ENCODE measurements around the gene HSPG2.
"Not testable (repeated sequence)": the region's sequence is repeated elsewhere in the genome, so short reads cannot be mapped to it uniquely, and the experiment has no call there.

HSPG2 gene

DNA sequence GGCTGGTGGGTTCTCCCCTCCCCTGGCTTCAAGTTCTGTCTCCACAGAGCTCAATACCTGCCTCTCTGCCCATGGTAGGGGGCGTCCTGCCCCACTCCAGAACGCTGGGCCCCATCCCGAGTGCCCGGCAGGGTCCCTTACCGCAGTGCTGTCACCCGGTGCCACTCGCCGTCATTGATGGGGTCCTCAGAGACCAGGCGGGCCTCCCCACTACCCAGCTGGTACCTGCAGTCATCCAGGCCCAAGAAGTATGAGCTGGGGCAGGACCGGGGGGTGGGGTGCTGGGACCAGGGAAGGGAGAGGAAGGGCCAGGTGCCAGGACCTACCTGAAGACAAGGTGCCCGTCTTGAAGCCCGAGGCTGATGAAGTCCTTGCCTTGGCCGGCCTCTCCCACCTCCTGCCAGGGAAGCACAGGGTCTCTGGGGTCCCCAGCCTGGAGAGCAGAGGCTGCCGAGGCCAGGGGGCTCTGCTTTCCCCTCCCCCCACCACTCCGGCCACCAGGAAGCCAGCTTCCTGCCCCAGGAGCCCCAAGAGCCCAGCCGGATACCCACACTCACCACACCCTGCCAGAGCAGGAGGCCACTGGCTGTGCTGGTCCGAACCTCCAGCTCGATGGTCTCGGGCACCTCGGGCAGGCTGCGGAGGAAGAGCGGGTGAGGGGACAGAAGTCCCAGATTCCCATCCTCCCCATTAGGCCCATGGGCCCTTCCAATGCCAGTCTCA lies 113.0 kb downstream of the HSPG2 start:
- DNase-seq: no peak

DNA sequence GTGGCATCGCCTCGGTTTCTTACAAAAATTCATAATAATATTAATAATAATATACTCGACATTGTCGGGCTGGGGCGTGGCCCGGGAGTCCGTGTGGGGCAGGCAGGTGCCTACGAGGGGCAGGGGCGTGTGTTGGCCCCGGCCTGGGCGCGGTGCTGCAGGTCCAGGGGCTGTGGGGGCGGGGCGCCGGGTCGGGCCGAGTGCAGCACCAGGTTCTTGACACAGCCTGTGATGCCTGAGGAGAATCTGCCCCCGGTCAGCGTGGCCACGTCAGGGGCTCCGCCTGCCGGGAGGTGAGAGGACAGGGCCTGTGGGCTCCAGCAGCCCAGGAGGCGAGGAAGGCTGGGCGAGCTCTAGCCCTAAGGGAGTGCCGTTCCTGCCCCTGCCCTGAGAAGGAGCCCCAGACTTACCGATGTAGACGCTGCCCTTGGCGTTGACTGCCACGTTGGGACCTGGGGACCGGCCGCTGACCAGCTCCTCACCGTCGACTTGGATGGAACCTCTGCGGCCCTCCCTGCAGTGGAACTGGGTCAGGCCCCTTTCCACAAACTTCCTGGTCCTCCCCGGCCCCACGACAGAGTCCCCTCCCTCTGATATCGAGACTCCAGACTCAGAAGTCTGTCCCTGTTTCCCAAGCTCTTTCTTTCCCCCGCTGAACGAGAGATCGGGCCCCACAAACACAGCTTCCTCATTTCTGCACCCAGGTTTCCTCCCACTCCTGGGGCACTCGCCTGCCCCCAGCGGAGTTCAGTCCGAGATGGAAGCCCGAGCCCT lies 113.7 kb downstream of the HSPG2 start:
- DNase-seq: peak; percentile 13 to 62 (median 42)

DNA sequence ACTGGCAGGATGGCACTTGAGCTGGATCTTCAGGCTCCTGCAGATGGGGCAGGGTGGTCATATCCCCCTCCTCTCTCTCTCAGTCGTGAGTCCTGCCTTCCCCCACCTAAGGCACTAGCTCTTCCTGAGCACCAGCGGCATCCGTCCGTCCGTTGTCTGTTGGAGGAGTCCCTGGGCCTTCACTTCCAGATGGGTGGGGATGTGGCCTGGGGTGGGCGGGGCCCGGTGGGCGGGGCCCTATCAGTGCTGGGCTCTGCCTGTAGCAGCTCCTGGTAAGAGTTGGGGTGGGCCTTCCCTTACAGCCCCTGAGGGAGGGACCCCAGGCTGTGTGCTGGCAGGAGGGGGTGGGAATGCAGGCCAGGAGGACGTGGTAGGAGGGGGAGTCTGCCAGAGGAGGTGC lies 114.8 kb downstream of the HSPG2 start:
- peak in 2 of 4 experiments; percentile 9 to 25 for DNase-seq

DNA sequence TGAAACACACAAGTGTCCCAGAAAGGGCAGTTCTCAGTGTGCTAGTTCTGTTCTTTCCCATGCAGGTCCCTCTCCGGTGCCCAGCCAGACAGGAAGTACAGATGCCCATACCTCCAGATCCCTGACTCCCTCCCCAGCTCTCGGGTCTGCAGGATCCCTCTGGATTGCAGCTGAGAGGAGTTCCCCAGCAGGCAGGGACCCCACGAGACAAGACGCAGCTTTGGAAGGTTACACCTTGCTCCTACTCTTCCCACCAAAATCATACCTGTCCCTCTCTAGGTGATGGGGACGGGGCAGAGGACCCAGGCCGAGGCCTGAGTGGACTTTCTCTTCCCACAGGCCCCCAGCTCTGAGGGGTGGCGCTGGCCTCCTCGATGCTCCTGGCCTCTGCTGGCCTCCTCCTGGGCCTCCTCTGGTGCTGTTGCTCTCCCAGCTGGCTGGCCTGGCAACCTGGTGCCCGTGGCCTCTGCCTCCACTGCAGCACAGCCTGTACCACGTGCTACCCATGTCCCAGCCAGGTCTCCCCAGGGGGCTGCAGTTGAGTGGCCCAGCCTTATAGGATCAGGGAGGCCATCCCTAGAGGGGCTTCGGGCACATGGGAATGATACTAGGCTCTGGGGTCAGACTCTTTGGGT lies 115.6 kb downstream of the HSPG2 start:
- DNase-seq: no peak

DNA sequence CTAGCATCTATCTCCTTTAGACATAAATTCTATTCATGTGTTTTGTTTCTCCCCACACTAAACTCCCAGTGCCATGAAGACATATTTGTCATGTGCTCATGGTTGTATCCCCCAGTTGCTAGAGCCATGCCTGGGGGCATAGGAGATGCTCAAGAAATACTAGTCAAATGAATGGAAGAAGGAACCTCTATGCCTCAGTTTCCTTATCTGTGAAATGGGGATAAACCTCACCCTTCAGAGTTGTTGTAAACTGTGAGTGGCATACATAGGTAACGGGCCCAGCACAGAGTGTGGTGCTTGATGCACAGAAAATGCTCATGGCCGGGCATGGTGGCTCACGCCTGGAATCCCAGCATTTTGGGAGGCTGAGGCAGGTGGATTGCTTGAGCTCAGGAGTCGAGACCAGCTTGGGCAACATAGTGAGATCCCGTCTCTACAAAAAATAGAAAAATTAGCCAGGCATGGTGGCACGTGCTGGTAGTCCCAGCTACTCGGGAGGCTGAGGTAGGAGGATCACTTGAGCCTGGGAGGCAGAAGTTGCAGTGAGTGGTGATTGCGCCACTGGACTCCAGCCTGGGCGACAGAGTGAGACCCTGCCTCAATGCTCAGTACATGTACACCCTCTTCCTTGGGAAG lies 116.4 kb downstream of the HSPG2 start:
- no peak for DNase-seq

DNA sequence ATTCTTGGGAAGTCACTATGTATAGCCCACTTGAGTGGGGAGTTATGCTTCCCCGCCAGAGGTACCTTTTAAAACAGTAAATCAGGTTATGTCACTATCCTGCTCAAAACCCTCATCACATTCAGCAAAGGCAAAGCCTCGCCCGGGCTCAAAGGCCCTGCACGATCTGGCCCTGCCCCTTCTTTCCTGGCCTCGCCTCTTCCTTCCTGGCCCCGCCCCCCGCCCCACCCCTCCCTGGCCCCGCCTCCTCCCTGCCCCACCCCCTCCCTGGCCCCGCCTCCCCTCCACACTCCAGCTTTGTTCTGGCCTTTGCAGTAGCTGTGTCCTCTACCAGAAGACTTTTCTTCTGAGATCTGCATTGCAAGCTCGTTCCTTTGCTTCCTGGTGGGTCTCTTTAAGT lies 118.5 kb downstream of the HSPG2 start:
- DNase-seq: peak; percentile 46 to 75 (median 66)

DNA sequence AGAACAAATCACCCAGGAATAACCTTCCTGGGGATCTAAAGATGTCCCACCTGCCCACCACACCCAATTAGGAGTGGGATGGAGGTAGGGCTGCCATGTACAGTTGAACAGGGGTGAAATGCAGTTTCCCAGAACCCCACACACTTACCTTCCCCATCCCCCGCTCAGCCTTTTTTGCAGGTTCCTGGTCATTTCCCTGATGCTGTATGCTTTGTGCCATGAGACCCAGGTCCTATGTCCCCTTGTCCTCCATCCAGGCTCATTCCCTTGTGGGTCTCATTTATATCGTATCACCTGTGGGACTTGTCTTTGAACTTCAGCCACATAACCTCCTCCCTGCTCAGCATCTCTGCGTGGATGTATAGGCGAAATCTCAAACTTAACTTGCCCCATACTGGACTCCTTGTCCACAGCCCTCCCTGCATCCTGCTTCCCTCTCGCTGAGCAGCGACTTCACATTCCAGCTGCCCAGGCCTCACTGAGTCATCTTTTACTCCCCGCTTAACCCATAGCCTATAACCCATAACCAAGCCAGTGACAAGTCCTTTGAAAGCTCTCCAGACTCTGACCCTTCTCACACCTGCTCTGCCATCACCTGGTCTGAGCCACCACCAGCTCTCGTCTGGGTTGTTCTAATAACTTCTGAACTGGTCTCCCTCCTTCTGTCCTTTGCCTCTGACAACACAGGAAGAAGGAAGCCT lies 120.4 kb downstream of the HSPG2 start:
- DNase-seq: peak in 1 of 4 experiments; percentile 5

DNA sequence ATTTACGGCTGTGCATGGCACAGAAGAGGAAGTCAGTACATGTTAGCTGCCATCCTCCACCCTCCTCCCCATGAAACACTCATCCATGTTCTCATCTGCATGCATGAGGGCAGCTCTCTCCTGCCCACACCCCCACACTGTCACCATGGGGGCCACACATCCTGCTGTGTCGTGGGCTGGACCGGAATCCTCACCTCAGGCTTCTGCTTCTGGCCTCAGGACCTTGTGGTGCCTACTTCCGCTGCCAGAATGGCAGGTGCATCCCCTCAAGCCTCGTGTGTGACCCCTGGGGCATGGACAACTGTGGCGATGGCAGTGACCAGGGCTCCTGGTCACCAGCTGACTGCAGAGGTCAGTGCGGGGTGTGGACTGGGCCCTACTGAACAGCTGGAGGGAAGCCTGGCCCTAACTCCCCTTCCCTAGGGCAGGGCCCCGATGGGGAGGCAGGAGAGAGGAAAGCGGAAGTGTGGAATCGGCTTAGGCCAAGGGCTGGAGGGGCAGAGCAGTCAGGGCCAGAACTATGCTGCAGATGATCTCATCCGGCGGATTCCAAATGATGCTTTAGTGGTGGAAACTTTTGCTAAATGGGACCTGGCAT lies 121.3 kb downstream of the HSPG2 start:
- peak; percentile 76 to 83 (median 79) for DNase-seq

DNA sequence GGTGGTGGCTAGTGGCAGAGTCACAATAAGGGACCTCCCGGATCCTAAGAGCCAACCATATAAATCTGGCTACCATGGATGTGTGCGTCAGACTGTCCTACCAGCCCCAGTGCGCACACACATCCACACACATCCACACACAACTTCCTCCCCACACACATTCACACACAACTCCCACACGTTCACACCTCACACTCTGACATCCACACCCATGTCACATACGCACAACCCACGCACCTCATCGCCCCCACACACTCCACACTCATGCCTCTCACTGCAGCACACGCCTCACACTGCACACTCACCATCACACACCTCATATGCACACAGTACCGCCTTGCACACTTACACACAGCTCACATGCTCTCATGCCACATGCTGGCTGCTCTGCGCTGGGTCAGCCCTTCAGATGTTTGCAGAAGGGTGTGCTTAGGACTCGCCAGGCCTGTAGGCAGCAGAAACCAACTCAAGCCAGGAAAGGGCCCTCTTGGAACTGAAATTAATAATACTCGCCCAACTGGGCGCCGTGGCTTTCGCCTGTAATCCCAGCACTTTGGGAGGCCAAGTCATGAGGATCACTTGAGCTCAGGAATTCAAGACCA lies 122.0 kb downstream of the HSPG2 start:
- peak in 1 of 4 experiments; percentile 3 for DNase-seq

DNA sequence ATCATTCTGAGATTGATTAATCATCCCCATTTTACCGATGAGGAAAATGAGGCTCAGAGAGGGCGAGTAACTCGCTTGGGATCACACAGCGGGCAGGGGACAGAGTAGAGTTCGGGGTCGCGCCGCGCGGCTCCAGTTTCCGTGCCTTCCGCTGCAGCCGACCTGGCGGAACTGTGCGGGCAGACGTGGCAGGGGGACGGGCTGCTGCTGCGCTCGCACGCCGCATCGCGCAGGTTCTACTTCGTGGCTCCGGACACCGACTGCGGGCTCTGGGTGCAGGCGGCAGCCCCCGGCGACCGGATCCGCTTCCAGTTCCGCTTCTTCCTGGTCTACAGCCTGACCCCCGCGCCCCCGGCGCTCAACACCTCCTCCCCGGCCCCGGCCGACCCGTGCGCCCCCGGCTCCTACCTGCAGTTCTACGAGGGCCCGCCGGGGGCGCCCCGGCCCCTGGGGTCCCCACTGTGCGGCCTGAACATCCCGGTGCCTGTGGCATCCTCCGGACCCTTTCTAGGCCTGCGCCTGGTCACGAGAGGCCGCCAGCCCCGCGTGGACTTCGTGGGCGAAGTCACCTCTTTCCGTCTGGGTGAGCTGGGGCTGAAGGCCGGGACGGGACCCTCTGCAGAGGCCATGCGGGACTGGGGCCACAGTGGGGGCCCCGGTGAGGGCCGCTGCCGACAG lies 122.7 kb downstream of the HSPG2 start:
- DNase-seq: peak; percentile 5 to 58 (median 26)

DNA sequence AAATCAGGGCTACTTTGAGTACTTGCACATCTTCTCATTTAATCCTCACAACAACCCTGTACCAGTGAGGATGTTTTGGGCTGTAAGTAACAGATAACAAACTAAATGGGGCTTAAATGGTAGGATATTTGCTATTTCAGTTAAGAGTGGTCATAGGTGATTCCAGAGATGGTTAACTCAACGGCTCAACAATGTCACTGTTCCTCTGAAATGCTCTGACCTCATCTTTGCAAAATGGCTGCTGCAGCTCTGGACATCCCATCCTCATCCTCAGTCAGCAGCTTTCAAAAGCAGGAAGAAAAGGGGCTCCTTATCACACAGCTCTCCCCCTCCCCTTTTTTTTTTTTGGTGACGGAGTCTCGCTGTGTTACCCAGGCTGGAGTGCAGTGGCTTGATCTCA lies 123.6 kb downstream of the HSPG2 start:
- DNase-seq: no peak

DNA sequence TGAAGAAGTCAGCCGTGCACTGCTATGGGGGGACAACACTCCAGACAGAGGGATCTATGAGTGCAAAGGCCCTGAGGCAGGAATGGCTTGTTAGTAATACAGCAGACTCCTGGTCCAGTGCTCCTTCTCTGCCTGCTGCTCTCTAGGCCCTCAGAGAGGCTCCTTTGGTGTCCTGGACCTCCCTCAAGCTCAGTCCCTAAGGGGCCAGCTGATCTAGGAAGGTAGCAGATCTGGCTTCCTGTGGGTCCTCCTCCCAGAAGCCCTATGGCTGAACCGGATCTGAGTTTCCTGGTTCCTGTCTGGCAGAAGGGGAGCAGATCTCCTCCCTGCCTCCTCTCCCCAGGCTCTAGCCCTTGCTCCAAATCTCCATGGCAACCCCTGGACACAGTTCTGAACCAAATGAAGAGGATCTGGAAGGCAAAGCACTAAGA lies 125.2 kb downstream of the HSPG2 start, which contains the start of gene LDLRAD2:
LDLRAD2 (plus strand) TSS at position 391 of the 431 bp plus-strand sequence. CDS start 187 bp downstream, outside the sequence.
- no peak for DNase-seq

DNA sequence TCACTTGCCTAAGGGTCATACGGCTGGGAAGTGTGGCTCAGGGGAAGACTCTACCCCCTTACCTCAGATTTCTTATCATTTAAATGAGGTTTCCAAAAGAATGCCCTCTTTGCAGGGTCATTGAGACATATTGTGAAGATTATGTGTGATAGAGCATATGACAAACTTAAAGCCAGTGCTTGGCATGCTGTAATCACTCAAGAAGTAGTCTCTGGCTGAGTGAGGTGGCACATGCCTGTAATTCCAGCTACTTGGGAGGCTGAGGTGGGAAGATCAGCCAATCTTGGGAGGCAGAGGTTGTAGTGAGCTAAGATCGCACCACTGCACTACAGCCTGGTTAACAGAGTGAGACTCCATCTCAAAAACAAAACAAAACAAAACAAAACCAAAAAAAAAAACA lies 132.6 kb downstream of the HSPG2 start:
- no peak for DNase-seq

DNA sequence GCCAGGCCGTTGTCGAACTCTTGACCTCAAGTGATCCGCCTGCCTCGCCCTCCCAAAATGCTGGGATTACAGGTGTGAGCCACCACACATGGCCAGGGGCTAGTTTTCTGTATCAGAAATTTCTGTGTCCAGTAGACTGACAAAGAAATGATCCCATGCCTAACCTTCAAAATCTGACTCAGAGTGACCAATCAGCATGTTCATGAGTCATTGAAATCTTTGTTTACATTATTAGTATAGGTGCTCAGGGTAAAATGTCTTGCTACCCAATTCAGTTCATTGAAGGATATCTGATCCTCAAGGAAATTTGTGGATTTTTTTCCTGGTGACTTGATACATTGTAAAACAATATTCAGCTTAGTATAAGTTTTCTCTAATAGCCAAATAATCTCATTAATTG lies 136.0 kb downstream of the HSPG2 start:
- no peak for DNase-seq

DNA sequence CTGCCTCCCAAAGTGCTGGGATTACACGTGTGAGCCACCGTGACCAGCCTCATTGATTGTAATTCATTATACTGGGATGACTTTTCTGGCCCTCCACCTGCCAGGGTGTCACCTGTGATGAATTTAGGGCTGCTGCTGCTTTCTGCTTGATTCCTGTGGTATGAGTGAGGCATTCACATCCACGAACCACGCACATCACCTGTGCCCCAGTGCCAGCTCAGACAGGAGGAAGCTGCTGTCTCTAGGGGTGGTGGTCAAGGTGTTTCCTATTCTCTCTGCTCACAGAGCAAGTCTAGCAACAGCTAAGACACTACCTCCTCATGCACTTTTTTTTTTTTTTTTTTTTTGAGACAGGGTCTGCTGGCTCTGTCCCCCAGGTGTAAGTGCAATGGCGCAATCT lies 137.4 kb downstream of the HSPG2 start:
- DNase-seq: no peak

DNA sequence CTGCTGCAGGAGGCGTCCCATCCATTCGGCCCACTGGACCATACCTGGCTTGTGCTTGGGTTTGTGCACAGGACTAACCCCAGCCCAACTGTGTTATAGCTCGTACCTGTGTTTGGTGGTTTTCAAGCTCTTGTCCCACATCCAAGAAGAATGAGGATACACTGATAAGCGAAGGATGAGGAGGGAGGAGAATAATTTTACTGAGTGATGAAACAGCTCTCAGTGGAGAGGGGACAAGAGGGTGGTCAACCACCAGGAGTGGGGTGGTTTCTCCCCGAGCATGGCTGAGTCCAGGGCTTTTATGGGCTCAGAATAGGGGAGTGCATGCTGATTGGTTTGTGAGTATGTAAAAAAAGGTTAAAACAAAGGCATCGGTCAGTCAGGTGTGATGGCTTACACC lies 142.0 kb downstream of the HSPG2 start:
- DNase-seq: no peak

DNA sequence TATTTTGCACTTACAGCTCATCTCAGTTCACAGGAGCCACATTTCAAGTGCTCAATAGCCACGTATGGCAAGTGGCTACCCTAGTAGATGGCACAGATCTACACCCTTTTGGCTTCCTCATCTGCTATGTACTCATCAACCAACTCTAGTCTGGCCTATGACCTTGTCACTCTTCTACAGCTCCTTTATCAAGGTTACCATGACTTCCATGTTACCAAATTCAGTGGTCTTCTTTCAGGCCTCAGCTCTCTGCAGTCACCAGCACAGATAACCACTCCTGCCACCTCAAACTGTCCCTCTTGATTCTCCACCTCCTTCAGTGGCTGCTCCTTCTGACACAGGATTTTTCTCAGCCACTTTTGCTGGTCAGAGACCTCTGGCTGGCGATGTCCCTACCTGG lies 142.5 kb downstream of the HSPG2 start:
- no peak for DNase-seq

DNA sequence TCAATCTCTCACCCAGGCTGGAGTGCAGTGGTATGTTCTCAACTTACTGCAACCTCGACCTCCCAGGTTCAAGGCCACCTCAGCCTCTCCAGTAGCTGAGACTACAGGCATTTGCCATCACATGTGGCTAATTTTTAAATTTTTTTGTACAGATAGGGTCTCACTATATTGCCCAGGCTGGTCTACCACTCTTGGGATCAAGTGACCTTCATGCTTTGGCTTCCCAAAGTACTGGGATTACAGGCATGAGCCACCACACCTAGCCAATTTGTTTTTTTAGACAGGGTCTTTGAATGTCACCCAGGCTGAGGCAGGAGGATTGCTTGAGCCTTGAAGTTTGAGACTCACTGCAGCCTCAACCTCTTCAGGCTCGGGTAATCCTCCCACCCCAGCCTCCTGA lies 144.0 kb downstream of the HSPG2 start:
- no peak for DNase-seq

DNA sequence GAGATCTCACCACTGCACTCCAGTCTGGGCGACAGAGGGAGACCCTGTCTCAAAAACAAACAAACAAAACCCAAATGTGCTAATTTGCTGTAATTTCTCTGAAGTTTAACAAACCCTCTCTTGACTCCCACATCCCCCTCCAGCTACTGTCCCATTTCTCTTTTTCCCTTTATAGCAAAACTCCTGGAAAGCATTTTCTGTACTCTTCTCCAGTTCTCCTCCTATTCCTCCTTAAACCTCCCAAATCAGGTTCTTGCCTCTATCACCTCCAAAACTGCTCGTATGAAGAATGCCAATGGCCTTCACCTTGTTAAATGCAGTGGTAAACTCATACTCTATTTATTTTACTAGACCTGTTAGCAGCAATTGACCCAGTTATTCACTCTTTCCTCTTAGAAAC lies 150.5 kb downstream of the HSPG2 start:
- DNase-seq: no peak

DNA sequence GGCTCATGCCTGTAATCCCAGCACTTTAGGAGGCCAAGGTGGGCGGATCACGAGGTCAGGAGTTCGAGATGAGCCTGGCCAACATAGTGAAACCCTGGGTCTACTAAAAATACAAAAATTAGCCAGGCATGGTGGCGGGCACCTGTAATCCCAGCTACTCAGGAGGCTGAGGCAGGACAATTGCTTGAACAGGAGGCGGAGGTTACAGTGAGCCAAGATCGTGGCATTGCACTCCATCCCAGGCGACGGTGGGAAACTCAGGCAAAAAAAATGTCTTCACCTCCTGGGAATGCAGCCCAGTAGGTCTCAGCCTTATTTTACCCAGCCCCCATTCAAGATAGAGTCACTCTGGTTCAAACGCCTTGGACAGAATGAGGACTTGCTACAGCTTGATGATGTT lies 151.3 kb downstream of the HSPG2 start:
- not testable (repeated sequence) for DNase-seq

Measured in suppressor macrophage (primary cell).